ENCODE measurements around the gene DOCK2.

DOCK2 gene

DNA sequence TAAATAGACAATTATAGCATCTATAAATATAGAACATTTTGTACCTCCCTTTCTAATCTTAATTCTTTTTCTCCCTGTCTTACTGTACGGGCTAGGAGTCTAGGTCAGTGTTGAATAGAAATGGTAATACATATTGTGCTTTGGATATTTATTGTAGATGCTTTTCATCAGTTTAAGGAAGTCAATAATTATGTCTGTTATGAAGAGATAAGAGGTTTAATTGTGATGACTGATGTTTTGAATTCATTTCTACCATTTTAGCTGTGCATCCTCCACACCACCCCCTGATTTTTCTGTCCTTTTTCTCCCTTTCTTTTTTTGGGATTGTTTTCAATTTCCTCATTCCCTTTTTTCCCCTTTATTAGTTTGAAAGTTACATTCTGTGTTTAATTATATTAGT, 95.8 kb downstream of the DOCK2 start:
- intact Hi-C loops (cut with DNase I; ENCODE audit: low total_unique reads), result no loop called here
- H3K27ac ChIP-seq, result no peak overlapping the region
- H3K36me3 ChIP-seq, result no peaks in the 10 kb centered on the region
- no peak overlapping the region for H3K4me3 ChIP-seq
- H3K4me1 ChIP-seq, result no peaks in the 10 kb centered on the region
- no peaks in the 10 kb centered on the region for H3K9me3 ChIP-seq
- TF ChIP-seq, protein P1, sequence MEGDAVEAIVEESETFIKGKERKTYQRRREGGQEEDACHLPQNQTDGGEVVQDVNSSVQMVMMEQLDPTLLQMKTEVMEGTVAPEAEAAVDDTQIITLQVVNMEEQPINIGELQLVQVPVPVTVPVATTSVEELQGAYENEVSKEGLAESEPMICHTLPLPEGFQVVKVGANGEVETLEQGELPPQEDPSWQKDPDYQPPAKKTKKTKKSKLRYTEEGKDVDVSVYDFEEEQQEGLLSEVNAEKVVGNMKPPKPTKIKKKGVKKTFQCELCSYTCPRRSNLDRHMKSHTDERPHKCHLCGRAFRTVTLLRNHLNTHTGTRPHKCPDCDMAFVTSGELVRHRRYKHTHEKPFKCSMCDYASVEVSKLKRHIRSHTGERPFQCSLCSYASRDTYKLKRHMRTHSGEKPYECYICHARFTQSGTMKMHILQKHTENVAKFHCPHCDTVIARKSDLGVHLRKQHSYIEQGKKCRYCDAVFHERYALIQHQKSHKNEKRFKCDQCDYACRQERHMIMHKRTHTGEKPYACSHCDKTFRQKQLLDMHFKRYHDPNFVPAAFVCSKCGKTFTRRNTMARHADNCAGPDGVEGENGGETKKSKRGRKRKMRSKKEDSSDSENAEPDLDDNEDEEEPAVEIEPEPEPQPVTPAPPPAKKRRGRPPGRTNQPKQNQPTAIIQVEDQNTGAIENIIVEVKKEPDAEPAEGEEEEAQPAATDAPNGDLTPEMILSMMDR (IDR thresholded peaks at IDR 0.05), result no peak
- H3K27me3 ChIP-seq, result no peaks in the 10 kb centered on the region
- DNase-seq, result no peak

DNA sequence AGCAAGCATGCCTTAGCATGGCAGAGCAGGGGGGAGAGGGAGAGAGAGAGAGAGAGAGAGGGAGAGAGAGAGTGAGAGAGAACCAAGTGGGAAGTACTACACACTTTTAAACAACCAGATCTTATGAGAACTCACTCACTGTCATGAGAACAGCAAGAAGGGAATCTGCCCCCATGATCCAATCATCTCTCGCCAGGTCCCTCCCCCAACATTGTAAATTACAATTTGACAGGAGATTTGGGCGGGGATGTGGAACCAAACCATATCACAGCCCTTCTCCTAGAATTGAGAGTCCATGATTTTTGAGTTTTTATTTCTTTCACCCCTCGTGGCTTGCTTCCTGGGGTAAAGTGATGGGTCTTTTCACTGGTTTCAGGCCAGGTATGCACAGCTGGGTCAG, 98.8 kb downstream of the DOCK2 start:
- Histone ChIP-seq H3K4me3 (no peak overlapping the region), H3K27ac (no peak overlapping the region), H3K27me3 (no peaks in the 10 kb centered on the region), H3K9me3 (no peaks in the 10 kb centered on the region), H3K4me1 (no peaks in the 10 kb centered on the region), H3K36me3 (no peaks in the 10 kb centered on the region)
- TF ChIP-seq, protein P1 (IDR thresholded peaks at IDR 0.05), result no peak
- intact Hi-C loops (cut with DNase I; ENCODE audit: low total_unique reads), result no loop called here
- DNase-seq, result no peak

DNA sequence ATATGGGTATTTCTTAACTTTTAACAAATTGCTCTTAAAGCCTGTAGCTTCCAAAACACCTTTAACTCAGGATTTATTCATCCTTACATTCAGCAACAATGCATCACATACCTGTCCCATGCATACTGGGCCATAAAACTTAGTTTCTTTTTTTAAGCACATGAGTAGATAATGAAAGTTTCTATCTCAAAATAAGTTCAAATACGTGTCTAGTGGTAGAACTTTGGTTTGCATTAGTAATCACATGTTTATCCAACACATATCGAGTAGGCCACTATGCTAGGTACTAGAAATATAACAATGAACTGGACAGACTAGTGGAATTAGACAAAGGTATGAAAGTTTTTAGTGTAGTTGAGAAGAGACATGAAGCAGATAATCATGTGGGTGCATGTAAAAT, 99.6 kb downstream of the DOCK2 start:
- TF ChIP-seq, protein P1 (IDR thresholded peaks at IDR 0.05), result no peak
- Histone ChIP-seq H3K4me3 (no peak overlapping the region), H3K9me3 (no peaks in the 10 kb centered on the region), H3K4me1 (no peaks in the 10 kb centered on the region), H3K27me3 (no peaks in the 10 kb centered on the region), H3K27ac (no peak overlapping the region), H3K36me3 (no peaks in the 10 kb centered on the region)
- intact Hi-C loops (cut with DNase I; ENCODE audit: low total_unique reads), result no loop called here
- DNase-seq, result no peak

DNA sequence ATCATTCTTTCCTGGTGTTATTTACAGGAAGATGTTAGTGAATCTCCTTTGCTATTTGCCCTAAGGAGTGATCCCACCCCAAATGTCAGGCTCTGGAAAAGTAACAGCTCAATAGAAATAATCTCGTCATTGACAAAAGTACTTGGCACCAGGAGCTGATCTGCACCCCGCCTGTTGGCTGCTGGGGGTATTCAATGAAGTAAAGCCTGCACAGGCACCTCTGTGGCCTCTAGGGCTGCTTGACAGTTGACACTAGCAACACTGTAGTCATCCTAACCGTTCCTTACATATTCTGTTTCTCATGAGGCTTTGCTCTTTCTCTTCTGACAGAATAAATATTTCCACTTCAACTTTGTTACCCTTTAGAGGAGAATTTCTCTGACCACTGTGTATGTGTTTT, 103.4 kb downstream of the DOCK2 start:
- Histone ChIP-seq H3K4me1 (no peaks in the 10 kb centered on the region), H3K27ac (no peak overlapping the region), H3K9me3 (no peaks in the 10 kb centered on the region), H3K4me3 (no peak overlapping the region), H3K36me3 (no peaks in the 10 kb centered on the region), H3K27me3 (peaks cover 0 to 8% of the 10 kb centered on the region in 2 donors)
- TF ChIP-seq, protein P1 (IDR thresholded peaks at IDR 0.05), result no peak
- no peak for DNase-seq
- intact Hi-C loops (cut with DNase I; ENCODE audit: low total_unique reads), result no loop called here

DNA sequence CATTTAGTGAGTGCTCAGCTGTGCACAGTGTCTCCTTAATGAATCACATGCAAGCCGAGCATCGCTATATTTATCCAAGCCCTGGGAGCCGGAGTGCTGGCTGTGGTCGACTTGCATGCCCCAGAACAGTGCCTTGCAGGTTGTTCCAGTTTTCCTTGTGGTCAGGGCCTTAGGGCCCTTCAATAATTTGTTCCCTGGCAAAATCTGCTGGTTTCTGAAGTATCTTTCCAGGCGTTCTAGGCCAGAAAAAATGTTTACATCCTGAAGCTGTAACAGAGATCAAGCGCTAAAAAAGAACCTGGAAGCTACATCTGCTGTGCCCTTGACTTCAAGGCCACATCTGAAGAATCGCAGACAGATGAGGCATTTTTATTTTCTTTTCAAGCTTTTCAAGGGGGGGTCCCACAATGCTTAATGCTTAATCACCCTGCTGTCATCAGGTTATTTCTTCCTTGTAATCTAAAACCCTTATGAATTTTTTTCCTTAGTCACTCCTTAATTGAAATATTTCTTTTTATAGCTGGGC, 105.8 kb downstream of the DOCK2 start:
- DNase-seq, result no peak
- H3K4me3 ChIP-seq, result no peak overlapping the region
- H3K36me3 ChIP-seq, result no peaks in the 10 kb centered on the region
- intact Hi-C loops (cut with DNase I; ENCODE audit: low total_unique reads), result no loop called here
- H3K27ac ChIP-seq, result no peak overlapping the region
- TF ChIP-seq, protein P1 (IDR thresholded peaks at IDR 0.05), result no peak
- H3K27me3 ChIP-seq, result peaks cover 0 to 8% of the 10 kb centered on the region in 2 donors
- H3K4me1 ChIP-seq, result no peaks in the 10 kb centered on the region
- H3K9me3 ChIP-seq, result no peaks in the 10 kb centered on the region

DNA sequence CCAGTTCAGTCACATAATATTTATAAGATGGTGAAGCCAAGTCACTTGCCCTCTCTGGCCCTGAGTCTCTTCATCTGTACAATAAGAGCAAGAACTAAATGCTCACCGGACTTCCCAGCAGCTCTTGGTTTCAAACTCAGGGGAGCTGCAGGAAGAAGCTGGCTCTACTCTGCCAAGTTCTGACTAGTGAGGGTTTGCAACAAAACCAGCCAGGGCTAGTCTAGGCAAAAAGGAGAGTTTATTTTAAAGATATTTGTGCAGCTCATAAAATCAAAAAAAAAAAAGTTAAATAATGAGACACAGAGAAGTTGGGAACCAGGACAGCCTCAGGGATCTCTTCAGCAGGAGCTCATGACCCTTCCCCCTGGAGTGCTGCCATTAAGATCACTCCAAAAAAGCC, 107.3 kb downstream of the DOCK2 start:
- TF ChIP-seq, protein P1 (IDR thresholded peaks at IDR 0.05), result no peak
- Histone ChIP-seq H3K36me3 (no peaks in the 10 kb centered on the region), H3K4me3 (no peak overlapping the region), H3K4me1 (no peaks in the 10 kb centered on the region), H3K9me3 (no peaks in the 10 kb centered on the region), H3K27ac (no peak overlapping the region), H3K27me3 (peaks cover 0 to 8% of the 10 kb centered on the region in 2 donors)
- no peak for DNase-seq
- intact Hi-C loops (cut with DNase I; ENCODE audit: low total_unique reads), result no loop called here

Data from tibial artery (tissue), 4 donors.